Cardiac septum (tissue), 1 donor: ENCODE data around the gene ZNF428. TPM values are rescaled to one million over a fixed set of nuclear protein-coding genes. Genes with fewer than 3 reads are reported as not detected.
"Not testable (repeated sequence)": the region's sequence is repeated elsewhere in the genome, so short reads cannot be mapped to it uniquely, and the experiment has no call there.

Experiments
- DNase-seq: peaks from one replicate; pipeline ENCODE4 v3.0.0-alpha.2; 2020; ENCODE audit warnings: low spot score
- intact Hi-C: fragments of 100-400 bp; cut with DNase I; formaldehyde crosslinking; loops from one replicate; pipeline ENCODE4 v1.14.0; 2022
- total RNA-seq: library from RNA; stranded (reverse); fragmentation: NEBNext Ultra II Directional; extraction: Animal tissue kit (Norgen Biotek cat#: 25700); gene quantifications from one replicate; pipeline ENCODE4 v1.2.1, GENCODE V29; 2021
- donor health status: DM: no; HTN: no; CAD: no.

The ZNF428 gene
- total RNA-seq, 1 donor from 2014 or later = 35.6 TPM

GRCh38 chr19:43642531-43642930, 23.1 kb upstream of the ZNF428 start:
- intact Hi-C loops = no loop called here
- DNase-seq = no peak

DNA sequence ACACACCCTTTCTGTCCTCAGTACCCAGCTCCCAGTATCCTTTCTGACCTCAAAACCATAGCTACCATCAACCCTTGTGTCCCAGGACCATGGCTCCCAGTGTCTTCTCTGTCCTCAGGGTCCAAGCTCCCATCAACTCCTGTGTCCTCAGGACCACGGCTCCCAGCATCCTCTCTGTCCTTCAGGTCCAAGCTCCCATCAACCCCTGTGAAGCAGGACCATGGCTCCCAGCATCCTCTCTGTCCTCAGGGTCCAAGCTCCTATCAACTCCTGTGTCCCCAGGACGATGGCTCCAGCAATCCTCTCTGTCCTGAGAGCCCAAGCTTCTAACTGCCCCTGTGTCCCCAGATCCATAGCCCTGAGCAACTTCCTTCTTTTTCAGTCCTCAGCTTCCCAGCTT, 21.9 kb upstream of the ZNF428 start:
- DNase-seq = no peak
- intact Hi-C loops = no loop called here

DNA sequence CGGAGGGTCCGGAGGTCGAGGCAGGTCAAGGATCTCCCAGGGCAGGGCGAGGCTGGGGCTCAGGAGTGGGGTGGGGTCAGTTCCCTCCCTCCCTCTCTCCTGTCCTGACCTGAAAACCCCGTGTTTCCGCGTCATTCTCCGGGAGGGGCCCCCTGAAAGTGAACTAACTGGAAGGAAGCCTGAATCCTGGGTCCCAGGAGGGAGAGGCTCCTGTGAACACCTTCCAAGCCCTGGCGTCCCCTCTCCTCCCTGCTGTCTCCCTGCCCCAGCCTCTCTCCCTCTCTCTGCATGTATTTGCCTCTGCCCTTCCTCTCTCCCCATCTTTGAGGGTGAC, 21.0 kb upstream of the ZNF428 start:
- intact Hi-C loops = no loop called here
- no peak for DNase-seq

GRCh38 chr19:43639519-43640423, 20.3 kb upstream of the ZNF428 start, which contains the start of gene CADM4:
CADM4 (minus strand) TSS chr19:43639850; CDS start chr19:43639790, 60 bp downstream.
- intact Hi-C loops = no loop called here
- no peak for DNase-seq

- no peak for DNase-seq
- intact Hi-C loops = no loop called here
Observed at GRCh38 chr19:43638995-43639518, 19.6 kb upstream of the ZNF428 start.

GRCh38 chr19:43638214-43638994, 19.0 kb upstream of the ZNF428 start:
- DNase-seq = no peak
- intact Hi-C loops = no loop called here

- intact Hi-C loops = no loop called here
- no peak for DNase-seq
Observed at GRCh38 chr19:43636121-43636683, 16.8 kb upstream of the ZNF428 start.

DNA sequence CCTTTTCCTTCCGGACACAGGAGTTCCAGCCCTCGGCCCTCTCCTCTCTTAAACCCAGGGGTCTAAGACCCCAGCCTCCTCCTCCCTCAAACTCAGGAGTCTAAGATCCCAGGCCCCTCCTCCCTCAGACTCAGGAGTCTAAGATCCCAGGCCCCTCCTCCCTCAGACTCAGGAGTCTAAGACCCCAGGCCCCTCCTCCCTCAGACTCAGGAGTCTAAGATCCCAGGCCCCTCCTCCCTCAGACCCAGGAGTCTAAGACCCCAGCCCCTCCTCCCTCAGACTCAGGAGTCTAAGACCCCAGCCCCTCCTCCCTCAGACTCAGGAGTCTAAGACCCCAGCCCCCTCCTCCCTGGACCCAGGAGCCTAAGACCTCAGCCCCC, 16.1 kb upstream of the ZNF428 start:
- intact Hi-C loops = not testable (repeated sequence)

DNA sequence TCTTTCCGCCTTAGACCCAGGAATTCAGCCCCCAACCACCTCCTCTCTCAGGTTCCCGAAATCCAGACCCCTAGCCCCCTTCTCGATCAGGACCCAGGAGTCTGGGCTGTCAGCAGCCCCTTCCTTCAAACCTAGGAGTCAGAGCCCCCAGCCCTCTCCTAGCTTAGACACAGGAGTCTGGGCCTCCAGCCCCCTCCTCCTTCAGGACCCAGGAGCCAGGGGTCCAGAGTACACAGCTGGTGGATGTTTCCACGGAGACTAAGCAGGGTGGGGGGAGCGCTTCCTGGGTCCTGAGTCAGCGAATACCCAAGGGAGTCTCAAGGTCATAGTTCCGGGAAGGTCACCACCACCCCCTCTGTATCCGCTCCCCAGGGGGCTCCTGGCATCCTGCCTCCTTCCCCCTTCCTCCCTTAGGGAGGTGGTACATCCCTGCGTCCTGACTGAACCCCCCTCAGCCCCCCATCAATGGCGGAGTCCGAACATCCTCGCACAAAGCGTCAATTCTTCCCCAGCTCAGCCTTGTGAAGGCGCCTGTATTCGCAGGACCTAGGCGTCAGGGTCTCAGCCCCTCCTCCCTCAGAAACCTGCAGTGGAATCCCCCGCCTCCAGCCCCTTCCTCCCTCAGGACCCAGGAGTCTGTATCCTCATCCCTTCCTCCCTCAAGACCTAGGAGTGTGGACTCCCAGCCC, 15.6 kb upstream of the ZNF428 start:
- no peak for DNase-seq
- intact Hi-C loops = no loop called here

More for the DNA sequence above, 16.1 kb upstream of the ZNF428 start:
- not testable (repeated sequence) for DNase-seq

- intact Hi-C loops = no loop called here
Observed at GRCh38 chr19:43634506-43634871, 15.1 kb upstream of the ZNF428 start.

DNA sequence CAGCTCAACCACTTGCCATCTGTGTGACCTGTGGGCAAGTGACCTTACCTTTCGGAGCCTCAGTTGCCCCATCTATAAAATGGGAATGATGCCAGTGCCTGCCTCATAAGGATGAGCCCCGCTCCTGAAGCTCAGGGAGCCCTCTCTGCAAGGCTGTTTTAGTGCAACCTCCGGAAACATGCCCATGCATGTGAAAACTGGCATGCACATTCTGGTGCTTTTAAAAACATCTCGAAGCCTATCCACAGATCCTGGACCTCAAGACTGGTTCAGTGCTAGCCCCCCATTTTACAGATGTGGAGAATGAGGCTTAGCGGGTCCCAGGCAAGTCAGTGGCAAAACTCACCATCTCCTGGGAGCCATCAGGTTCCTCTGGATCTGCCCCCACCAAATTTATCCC, 14.6 kb upstream of the ZNF428 start:
- no peak for DNase-seq
- intact Hi-C loops = no loop called here

More at GRCh38 chr19:43634506-43634871, 15.1 kb upstream of the ZNF428 start:
- no peak for DNase-seq

DNA sequence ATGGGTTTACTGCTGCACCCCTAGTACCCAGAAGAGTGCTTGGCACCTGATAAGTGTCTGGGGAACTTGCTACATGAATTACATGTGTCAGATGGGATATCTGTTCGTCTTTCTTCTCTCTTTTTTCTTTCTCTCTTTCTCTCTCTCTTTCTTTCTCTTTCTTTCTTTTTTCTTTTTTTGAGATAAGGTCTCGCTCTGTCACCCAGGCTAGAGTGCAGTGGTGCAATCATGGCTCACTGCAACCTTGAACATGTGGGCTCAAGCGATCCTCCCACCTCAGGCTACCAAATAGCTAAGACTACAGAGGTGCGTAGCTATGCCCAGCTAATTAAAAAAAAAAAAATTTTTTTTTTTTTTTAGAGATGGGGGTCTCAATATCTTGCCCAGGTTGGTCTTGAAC, 14.1 kb upstream of the ZNF428 start:
- DNase-seq = no peak
- intact Hi-C loops = no loop called here

DNA sequence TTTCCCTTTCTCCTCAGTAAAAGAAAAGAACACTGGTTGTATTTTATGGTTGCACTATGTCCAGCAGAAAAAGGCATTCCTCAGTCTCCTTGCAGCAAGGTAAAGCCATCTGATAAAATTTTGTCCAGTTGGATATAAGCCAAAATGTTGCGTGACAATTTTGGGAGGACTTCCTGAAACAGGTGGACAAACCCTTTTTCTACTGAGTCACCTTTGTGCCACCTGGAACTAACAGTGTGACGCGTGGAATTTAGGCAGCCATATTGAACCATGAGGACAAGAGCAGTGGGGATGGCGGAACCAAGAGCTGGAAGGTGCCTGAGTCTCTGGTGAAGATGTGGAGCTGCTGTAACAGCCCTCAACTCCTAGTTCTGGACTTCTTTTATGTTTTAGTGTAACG, 12.1 kb upstream of the ZNF428 start:
- no peak for DNase-seq
- intact Hi-C loops = no loop called here

DNA sequence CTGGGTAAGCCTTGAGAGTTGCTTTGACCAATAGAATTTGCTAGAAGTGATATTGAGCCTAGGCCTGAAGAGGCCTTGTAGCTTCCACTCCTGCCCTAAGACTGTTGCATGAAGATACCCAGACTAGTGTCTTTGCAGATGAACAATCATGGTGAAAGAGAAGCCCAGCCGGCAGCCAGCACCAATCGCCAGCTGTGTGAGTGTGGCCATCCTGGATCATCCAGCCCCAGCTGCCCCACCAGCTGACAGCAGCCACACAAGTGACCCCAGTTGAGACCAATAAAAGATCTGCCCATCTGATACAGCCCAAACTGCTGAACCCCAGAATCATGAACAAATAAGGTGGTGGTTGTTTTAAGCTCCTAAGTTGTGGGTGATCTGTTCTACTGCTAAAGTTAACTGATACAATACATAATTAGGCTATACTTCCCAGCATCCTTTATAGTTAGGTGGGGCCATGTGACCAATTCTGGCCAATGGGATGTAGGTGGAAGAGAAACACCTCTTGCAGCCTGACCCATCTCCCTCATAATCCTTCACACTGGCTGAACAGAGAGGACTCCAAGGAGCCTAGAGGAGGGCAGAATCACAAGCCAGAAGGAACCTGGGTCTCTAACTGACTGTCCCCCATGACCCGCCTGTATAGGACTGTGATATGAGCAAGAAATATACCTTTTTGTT, 9.4 kb upstream of the ZNF428 start:
- intact Hi-C loops = no loop called here
- no peak for DNase-seq

DNA sequence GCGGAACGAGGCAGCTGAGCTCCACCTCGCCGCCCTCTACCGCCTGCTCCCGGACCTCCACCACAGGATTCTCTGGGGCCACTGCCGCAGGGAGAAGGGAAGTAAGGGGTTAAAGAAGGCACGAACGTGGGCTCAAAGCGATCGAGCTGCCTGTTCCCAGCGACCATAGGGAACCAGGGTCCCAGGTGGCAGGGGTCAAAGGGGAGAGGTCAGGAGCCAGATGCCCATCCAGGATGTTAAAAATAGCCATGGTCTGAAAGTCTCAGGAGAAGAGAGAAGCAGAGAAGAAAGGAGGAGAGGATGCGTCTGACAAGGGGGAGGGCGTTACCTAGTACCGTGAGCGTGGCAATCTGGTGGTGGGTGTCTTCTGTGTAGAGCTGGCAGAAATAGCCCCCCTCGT, 7.4 kb upstream of the ZNF428 start:
- DNase-seq = no peak
- intact Hi-C loops = no loop called here

- intact Hi-C loops = no loop called here
- DNase-seq = no peak
Observed at GRCh38 chr19:43625918-43626579, 6.6 kb upstream of the ZNF428 start.

DNA sequence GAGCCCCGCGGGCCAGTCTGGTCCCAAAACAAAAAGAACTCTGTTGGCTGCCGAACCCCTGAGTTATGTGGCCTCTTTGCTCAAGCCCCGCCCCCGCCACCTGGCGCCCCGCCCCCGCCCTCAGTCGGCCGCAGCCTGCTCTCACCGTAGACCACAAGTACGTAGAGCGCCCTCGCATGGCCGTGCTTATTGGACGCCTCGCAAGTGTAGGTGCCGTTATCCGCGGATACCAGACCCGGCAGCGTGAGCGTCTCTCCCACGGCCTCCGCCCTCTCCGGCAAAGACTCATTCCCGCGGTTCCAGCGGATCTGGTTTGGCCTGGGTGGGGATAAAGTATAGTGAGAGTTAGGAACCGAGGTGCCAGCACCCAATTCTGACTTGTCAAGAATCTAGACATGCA, 5.5 kb upstream of the ZNF428 start:
- no peak for DNase-seq
- intact Hi-C loops = no loop called here

GRCh38 chr19:43623889-43624670, 4.7 kb upstream of the ZNF428 start:
- no peak for DNase-seq
- intact Hi-C loops = no loop called here
